A549 treated with DMSO at 1 μM for 4 hours (cell line): ENCODE measurements around the gene QARS1. TPM values are rescaled to one million over a fixed set of nuclear protein-coding genes. Genes with fewer than 3 reads are reported as not detected.

Source experiments
- total RNA-seq: library from RNA; stranded (reverse); fragments of 200-300 nt; extraction: Qiagen RNA extraction; gene quantifications from 5 replicates; pipeline ENCODE4 v1.2.3, GENCODE V29; 2022; ENCODE audit warnings: low read depth

The QARS1 gene
- total RNA-seq: 136 to 172 TPM (median 143 TPM) in 5 replicates

DNA sequence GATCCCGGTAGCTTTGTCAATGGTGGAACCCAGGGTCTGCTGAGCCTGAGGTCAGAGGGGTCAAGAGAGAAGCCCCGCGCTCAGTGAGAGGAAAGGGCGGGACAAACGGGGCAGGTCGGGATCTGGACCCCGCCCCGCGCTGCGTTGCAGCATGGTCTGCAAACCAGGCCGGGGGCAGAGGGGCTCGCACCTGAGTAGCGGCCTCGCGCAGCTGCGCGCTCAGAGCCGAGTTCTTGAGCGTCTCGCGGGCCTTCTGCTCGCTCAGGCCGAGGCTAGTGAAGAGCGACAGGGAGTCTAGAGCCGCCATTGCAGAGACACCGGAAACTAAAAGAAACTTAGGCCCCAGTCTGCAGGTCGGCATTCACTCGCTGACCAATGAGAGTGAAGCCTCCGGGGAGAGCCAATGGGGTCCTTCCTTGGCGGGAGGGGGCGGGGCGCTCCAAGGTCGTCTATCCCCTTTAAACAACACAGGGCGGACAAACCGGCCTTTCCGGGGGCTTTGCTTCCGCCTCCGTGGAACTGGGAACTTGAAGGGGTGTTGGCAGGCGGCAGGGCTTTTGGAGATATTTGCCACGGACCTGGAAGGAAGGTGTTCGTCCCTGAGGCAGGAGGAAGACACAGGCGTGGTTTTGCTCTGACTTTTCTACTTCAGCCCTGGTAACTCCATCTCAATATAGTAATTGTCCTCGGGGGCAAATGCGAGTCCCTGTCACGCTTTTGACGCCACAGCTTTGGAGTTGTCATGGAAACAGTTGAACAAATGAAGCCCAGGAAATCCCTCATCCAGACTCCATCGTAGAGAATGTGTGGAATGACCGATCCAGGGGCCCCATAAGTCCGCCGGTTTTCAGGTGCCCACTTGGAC is at the start of gene QARS1:
Gene QARS1, minus strand, starts transcription at position 331 of the 865 bp plus-strand sequence. Its CDS starts 24 bp downstream, at position 307.

DNA sequence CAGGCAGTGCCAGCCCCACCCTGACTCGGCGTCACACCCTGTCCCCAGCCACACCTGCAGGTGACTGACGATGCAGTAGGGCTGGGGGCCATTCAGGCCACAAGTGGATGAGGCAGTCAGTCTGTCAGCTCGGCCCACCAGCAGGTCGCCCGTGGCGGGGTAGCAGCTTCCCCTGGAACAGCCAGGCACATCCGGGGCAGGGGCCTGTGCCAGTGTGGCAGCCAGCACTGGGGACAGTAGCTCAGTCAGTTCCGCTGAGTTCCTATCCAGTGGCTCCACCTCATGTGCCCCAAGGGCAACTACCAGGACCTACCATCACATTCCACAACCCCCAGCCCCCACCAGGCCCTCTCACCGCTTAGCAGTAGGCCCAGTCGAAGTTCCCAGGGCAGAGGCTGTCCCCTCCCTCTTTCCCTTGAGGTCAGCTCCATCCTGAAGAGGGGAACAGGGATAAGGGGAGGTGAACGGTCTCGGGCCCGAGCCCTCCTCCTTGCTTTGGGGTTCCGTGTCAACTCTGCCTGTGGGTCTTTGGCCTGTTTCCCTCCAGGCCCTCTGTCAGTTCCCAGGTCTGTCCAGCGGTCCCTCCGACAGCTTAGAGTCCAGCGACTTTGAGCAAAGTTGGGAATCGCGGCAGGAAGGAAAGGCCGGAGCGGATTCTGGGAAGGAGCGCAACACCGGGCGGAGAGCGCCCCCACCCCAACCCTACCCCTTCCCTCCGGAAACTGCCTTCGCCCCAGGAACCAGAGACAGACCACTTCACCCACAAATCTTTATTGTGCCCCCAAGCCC is 28.1 kb upstream of the QARS1 start, which contains the start of gene LAMB2:
Gene LAMB2, minus strand, starts transcription at position 614 of the 789 bp plus-strand sequence. Its CDS starts 183 bp downstream, at position 431.

DNA sequence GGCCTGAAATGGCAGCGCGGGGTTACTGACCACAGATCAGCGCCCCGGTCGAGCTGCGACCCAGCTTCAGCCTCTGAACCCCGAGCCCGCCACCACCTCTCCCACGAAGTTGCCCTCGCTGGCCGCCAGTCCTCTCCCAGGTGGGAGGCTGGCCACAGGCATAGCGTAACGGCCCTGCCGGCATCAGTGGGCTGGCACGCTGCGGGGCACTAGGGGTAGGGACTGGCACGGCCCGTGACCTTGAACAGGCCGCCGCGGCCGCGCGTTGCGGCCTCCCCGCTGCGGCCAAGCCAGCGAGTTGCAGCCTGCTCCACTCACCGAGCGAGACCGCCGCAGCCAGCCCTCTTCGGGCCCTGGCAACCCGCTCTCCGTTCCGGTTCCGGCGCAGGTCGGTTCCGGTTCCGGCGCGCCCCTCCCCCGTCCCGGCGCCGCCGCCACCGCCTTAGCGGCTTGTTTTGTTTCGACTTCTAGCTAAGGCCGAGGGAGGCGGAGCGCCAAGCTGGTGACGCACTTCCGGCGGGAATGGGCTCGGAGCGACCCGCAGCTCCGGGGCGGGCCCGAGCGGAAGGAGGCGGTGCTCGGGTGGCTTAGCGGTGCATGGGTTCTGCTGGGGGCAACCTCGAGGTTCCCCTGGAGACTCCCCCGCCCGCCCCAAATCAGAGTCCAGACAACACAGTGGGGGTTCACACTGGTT is 16.0 kb upstream of the QARS1 start, which contains the start of gene USP19:
Gene USP19, minus strand, starts transcription at position 386 of the 694 bp plus-strand sequence. CDS start 1,678 bp downstream, outside the sequence.

DNA sequence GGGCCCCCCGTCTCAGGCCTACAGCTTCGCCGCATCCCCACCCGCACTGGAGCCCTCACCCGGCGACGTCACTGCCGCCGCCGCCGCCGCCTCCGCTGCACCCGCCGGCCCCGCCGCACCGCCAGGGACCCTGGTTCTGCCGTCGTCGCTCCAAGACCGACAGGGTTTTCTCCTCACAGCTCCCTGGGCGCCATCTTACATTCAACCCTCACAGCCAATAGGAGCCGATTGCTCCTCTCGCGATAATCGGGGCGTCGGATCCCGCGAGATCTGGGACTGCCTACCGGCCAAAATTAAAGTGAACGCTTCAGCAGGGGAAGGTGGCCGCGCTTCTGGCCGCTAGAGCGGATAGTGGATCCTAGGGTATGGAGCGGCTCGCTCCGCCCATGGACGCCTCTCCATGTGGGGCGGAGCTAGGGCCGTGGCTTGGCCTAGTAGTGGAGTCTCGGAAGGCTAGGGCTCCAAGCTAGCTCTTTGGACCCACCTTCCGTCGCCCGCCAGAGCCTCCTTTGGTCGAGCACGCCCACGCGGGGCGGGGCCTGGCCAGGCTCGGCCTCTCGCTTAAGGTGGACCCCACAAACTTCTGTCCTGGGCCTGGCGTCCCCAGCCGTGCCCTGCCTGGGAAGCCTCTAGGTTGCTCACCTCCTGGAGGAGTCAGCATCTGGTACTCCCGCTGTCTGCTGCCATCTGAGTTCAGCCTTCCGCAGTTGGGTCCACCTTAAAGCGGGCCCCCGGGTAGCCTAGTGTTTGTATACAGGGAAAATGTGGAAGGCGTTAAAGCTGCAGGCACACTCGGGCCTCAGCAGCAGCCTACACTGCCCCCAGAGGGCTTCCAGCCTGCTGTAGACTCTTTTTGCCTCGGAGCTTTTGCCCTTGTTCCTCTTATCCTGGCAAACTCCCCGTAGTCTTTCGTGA is 10.4 kb downstream of the QARS1 start, which contains the start of gene QRICH1:
Gene QRICH1, minus strand, starts transcription at position 219 of the 915 bp plus-strand sequence. CDS start 17,054 bp downstream, outside the sequence.

Other genes with a start within 250 kb of the QARS1 start
- 9.9 to 12.9 TPM (median 11.2 TPM) in 5 replicates for gene SLC25A20, start 205.9 kb downstream of the QARS1 start, total RNA-seq
- 60.4 to 67.4 TPM (median 64.0 TPM) in 5 replicates for gene ARIH2, start 185.9 kb downstream of the QARS1 start, total RNA-seq
- gene P4HTM, start 114.5 kb downstream of the QARS1 start, total RNA-seq: 14.8 to 19.6 TPM (median 18.6 TPM) in 5 replicates
- 63.0 to 78.6 TPM (median 69.7 TPM) in 5 replicates for gene WDR6, start 97.4 kb downstream of the QARS1 start, total RNA-seq
- gene DALRD3, start 86.2 kb downstream of the QARS1 start, total RNA-seq: 18.4 to 24.0 TPM (median 22.8 TPM) in 5 replicates
- gene NDUFAF3, start 82.6 kb downstream of the QARS1 start, total RNA-seq: 61.7 to 88.7 TPM (median 84.3 TPM) in 5 replicates
- gene IMPDH2, start 75.4 kb downstream of the QARS1 start, total RNA-seq: 162 to 177 TPM (median 166 TPM) in 5 replicates
- gene QRICH1, start 10.7 kb downstream of the QARS1 start, total RNA-seq: 38.9 to 46.3 TPM (median 41.4 TPM) in 5 replicates
- gene USP19, start 16.1 kb upstream of the QARS1 start, total RNA-seq: 18.4 to 28.3 TPM (median 24.9 TPM) in 5 replicates
- gene LAMB2, start 28.3 kb upstream of the QARS1 start, total RNA-seq: 87.0 to 93.1 TPM (median 91.1 TPM) in 5 replicates
- 11.4 to 15.6 TPM (median 12.4 TPM) in 5 replicates for gene CCDC71, start 61.6 kb upstream of the QARS1 start, total RNA-seq
- gene KLHDC8B, start 66.8 kb upstream of the QARS1 start, total RNA-seq: 4.0 to 5.3 TPM (median 5.0 TPM) in 5 replicates
- gene C3orf62, start 172.5 kb upstream of the QARS1 start, total RNA-seq: 1.8 to 2.5 TPM (median 2.0 TPM) in 5 replicates
- gene USP4, start 235.3 kb upstream of the QARS1 start, total RNA-seq: 11.1 to 15.8 TPM (median 13.1 TPM) in 5 replicates